ENCODE data around the gene MS4A7. TPM values are rescaled to one million over a fixed set of nuclear protein-coding genes. Genes with fewer than 3 reads are reported as not detected.

MS4A7 gene
- total and polyA plus RNA-seq, 2 donors, result 10.8 to 19.5 TPM

DNA sequence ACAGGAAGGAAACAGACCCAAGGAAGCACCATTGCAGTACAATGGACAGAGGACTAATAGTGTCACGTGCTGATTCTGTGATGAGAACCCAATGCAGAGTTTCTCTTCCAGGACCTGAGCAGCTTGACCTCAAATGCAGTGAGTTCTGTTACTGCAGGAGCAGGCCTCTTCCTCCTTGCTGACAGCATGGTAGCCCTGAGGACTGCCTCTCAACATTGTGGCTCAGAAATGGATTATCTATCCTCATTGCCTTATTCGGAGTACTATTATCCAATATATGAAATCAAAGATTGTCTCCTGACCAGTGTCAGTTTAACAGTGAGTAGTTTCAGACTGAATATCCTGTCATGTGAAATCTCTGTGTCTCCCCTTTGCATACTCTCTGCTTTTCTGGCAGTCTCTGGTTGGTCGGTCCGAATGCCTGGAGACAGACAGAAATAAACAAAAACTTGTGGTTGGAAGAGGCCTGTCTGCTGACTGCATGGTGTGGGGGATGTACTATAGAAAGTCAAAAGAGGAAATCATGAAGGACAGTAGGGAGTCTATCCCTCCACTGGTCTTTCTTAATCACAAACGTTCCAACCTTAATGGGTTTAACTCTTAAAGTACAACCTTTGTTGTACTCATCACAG, 11.1 kb downstream of the MS4A7 start:
- no peak for DNase-seq (ENCODE audit: extremely low spot score)
- H3K36me3 ChIP-seq (ENCODE audit: insufficient read depth), result no peaks in the 10 kb centered on the region
- WGBS, result 57% methylated on average over 5 of the region's 5 CpGs
- no peak overlapping the region for H3K27ac ChIP-seq (ENCODE audit: low read depth)
- no peaks in the 10 kb centered on the region for H3K4me1 ChIP-seq (ENCODE audit: insufficient read depth)
- no peak overlapping the region for H3K4me3 ChIP-seq (ENCODE audit: low read depth, low read length)

DNA sequence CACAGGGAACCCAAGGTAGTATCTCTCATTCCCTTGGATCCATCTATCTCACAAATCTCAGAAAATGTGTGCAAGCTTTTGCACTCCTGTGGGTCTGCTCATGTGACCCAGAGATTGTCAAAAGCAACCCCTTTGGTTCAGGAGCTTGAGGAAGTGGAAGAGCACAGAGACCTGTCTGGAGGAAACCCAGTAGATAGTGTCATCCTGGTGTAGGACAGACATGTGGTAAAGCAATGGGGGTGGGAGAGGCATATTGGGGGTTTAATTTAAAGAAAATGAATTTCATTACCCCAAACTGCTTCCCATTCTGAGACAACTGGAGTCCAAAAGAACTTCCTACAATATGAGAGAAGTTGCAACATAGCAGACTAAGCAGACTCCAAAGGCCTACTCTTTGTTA, 12.1 kb downstream of the MS4A7 start:
- Histone ChIP-seq H3K4me1 (ENCODE audit: insufficient read depth) (no peaks in the 10 kb centered on the region), H3K36me3 (ENCODE audit: insufficient read depth) (no peaks in the 10 kb centered on the region), H3K27ac (ENCODE audit: low read depth) (no peak overlapping the region), H3K4me3 (ENCODE audit: low read depth, low read length) (no peak overlapping the region)
- DNase-seq (ENCODE audit: extremely low spot score), result no peak

DNA sequence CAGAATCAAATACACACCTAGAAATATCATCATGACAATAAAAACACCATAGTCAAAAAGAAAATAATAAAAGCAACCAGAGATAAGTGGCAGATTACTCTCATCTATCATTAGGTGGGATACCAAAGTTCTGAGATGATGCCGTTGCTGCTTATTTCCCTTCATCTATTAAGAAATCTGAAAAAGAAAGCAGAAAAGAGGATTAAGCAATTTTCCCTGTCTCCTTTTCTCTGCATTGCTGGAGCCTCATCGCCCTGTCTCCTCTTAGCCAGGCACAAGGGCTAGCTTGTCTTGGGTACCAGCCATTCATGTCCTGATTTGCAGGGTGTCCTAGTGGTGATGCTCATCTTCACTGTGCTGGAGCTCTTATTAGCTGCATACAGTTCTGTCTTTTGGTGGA, 14.0 kb downstream of the MS4A7 start:
- Histone ChIP-seq H3K4me1 (ENCODE audit: insufficient read depth) (no peaks in the 10 kb centered on the region), H3K4me3 (ENCODE audit: low read depth, low read length) (no peak overlapping the region), H3K36me3 (ENCODE audit: insufficient read depth) (no peaks in the 10 kb centered on the region), H3K27ac (ENCODE audit: low read depth) (no peak overlapping the region)
- DNase-seq (ENCODE audit: extremely low spot score), result no peak
- 82% methylated on average over 2 of the region's 2 CpGs for WGBS

DNA sequence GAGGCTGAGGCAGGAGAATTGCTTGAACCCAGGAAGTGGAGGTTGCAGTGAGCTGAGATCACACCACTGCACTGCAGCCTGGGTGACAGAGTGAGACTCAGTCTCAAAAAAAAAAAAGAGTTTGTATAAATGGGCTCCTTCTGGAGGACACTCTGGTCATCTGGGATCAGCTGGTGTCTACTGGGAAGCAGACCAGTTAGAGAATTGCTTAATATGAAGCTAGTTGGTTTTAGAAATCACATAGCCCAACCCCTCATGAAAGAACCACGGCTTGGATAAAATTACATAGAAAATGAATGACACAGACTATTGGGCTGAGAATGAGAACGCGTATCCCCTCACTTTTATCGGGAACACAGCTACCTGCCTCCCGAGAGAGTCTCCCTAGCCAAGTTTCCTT, 14.7 kb downstream of the MS4A7 start:
- Histone ChIP-seq H3K36me3 (ENCODE audit: insufficient read depth) (no peaks in the 10 kb centered on the region), H3K27ac (ENCODE audit: low read depth) (no peak overlapping the region), H3K4me3 (ENCODE audit: low read depth, low read length) (no peak overlapping the region), H3K4me1 (ENCODE audit: insufficient read depth) (no peaks in the 10 kb centered on the region)
- 86% methylated on average over 5 of the region's 5 CpGs for WGBS
- DNase-seq (ENCODE audit: extremely low spot score), result no peak

DNA sequence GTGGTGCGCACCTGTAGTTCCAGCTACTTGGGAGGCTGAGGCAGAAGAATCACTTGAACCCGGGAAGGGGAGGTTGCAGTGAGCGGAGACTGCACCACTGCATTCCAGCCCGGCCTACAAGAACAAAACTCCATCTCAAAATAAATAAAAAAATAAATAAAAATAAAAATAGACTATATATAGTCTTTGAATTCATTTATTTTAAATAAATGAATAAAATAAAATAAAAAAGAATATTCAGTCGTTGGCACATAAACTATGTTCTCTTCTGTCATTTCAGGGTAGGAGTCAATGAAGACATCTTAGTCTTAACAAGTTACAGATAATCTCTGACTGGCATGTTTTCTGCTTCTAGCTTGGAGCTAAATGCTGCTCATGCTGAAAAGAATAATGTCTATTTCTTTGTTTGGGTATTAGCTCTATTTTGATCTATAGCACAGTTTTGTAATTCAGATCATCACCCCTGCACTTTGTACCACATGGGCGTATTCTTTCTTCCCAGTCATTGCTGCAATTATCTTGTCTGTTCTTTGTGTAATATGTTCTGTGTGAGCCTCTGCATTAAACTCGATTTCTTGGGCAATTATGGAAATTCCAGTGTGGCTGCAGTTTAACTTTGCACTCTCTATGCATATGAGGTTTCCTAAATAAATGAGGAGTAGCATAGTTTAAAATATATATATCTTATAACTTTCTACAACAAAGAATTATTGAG, 16.5 kb downstream of the MS4A7 start:
- Histone ChIP-seq H3K4me1 (ENCODE audit: insufficient read depth) (no peaks in the 10 kb centered on the region), H3K4me3 (ENCODE audit: low read depth, low read length) (no peak overlapping the region), H3K36me3 (ENCODE audit: insufficient read depth) (no peaks in the 10 kb centered on the region), H3K27ac (ENCODE audit: low read depth) (no peak overlapping the region)
- no peak for DNase-seq (ENCODE audit: extremely low spot score)
- 84% methylated on average over 7 of the region's 7 CpGs for WGBS

- no peak for DNase-seq (ENCODE audit: extremely low spot score)
- Histone ChIP-seq H3K4me1 (ENCODE audit: insufficient read depth) (no peaks in the 10 kb centered on the region), H3K4me3 (ENCODE audit: low read depth, low read length) (no peak within 1 kb of the TSS), H3K36me3 (ENCODE audit: insufficient read depth) (no peaks in the 10 kb centered on the region), H3K27ac (ENCODE audit: low read depth) (no peak within 1 kb of the TSS)
- 65% methylated on average over 3 of the region's 3 CpGs for WGBS
Measured at GRCh38 chr11:60396382-60396781, 18.1 kb downstream of the MS4A7 start, which contains the start of gene MS4A14. TSS of gene MS4A14 (plus strand) at chr11:60396459. CDS start at chr11:60396579, 120 bp downstream.

DNA sequence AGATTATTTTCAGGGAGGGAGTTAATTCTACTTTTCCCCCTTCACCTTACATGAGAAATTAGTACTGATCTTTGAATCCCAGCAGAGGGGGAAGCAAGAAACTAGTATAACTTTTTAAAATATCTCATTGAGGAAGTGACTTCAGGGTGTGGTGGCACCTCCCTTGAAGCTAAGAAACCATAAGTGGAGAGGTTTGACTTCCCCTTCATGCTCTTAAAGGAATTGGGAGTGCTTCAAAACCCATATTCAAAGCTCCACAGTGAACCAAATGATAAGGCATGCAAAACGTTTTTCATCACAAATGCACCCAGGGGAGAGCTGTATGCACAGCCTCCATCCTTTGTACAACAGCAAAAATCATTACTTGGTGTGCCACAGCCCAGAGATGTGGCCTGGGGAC, 18.5 kb downstream of the MS4A7 start:
- WGBS, result 4% methylated on average over 1 of the region's 1 CpG

GRCh38 chr11:60420015-60420414, 41.7 kb downstream of the MS4A7 start:
- Histone ChIP-seq H3K4me3 (ENCODE audit: low read depth, low read length) (no peak overlapping the region), H3K4me1 (ENCODE audit: insufficient read depth) (no peaks in the 10 kb centered on the region), H3K36me3 (ENCODE audit: insufficient read depth) (no peaks in the 10 kb centered on the region), H3K27ac (ENCODE audit: low read depth) (no peak overlapping the region)
- no peak for DNase-seq (ENCODE audit: extremely low spot score)
- 13% methylated on average over 2 of the region's 2 CpGs for WGBS

More for the DNA sequence above, 18.5 kb downstream of the MS4A7 start:
- H3K4me3 ChIP-seq (ENCODE audit: low read depth, low read length), result no peak overlapping the region
- no peak overlapping the region for H3K27ac ChIP-seq (ENCODE audit: low read depth)
- no peaks in the 10 kb centered on the region for H3K4me1 ChIP-seq (ENCODE audit: insufficient read depth)
- no peak for DNase-seq (ENCODE audit: extremely low spot score)
- no peaks in the 10 kb centered on the region for H3K36me3 ChIP-seq (ENCODE audit: insufficient read depth)

GRCh38 chr11:60422609-60423008, 44.3 kb downstream of the MS4A7 start:
- Histone ChIP-seq H3K27ac (ENCODE audit: low read depth) (no peak overlapping the region), H3K36me3 (ENCODE audit: insufficient read depth) (no peaks in the 10 kb centered on the region), H3K4me3 (ENCODE audit: low read depth, low read length) (no peak overlapping the region), H3K4me1 (ENCODE audit: insufficient read depth) (no peaks in the 10 kb centered on the region)
- no peak for DNase-seq (ENCODE audit: extremely low spot score)
- 46% methylated on average over 1 of the region's 1 CpG for WGBS

DNA sequence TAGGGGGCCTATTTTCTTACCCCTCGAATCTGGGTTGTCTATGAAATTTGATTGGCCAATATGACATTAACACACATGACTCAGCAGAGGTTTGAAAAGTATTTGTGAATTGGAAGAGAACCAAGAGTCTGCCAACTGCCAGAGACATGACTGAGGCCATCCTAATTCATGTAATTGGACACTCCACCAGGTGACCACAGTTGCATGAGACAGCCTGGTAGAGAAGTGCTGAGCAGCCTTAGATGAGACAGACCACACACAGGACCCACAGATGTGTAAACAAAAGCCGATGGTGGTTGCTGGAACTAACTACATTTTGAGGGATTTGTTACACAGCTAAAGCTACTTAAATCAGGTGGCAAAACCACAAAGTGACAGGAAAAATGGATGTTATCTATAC, 50.2 kb downstream of the MS4A7 start:
- Histone ChIP-seq H3K27ac (ENCODE audit: low read depth) (no peak overlapping the region), H3K4me3 (ENCODE audit: low read depth, low read length) (no peak overlapping the region), H3K4me1 (ENCODE audit: insufficient read depth) (no peaks in the 10 kb centered on the region), H3K36me3 (ENCODE audit: insufficient read depth) (no peaks in the 10 kb centered on the region)
- no peak for DNase-seq (ENCODE audit: extremely low spot score)
- 40% methylated on average over 2 of the region's 2 CpGs for WGBS

DNA sequence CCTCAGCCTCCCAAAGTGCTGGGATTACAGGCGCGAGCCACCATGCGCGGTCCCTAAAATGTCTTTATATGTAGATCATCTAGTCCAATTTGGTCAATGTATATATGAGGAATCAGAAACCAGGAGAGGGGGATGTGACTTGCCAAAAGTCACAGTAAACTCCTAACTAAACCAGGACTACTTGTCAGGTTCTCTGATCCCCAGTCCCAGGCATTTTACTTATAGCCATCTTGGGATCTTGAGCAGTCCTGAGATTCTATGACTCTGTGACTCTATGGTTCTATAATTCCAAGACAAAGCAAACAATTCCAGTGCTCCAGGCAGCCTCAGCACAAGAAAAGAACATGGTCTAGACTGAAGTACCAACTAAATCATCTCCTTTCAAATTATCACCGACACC, 50.9 kb downstream of the MS4A7 start, which contains the start of gene MS4A5:
MS4A5 (plus strand) TSS at position 301 of the 400 bp plus-strand sequence. CDS start 103 bp downstream, outside the sequence.
- H3K27ac ChIP-seq (ENCODE audit: low read depth), result no peak within 1 kb of the TSS
- WGBS, result 92% methylated on average over 5 of the region's 5 CpGs
- no peaks in the 10 kb centered on the region for H3K4me1 ChIP-seq (ENCODE audit: insufficient read depth)
- no peak within 1 kb of the TSS for H3K4me3 ChIP-seq (ENCODE audit: low read depth, low read length)
- no peaks in the 10 kb centered on the region for H3K36me3 ChIP-seq (ENCODE audit: insufficient read depth)
- DNase-seq (ENCODE audit: extremely low spot score), result no peak

GRCh38 chr11:60431251-60431650, 52.9 kb downstream of the MS4A7 start:
- H3K4me1 ChIP-seq (ENCODE audit: insufficient read depth), result no peaks in the 10 kb centered on the region
- no peak for DNase-seq (ENCODE audit: extremely low spot score)
- no peak overlapping the region for H3K4me3 ChIP-seq (ENCODE audit: low read depth, low read length)
- H3K27ac ChIP-seq (ENCODE audit: low read depth), result no peak overlapping the region
- 71% methylated on average over 2 of the region's 2 CpGs for WGBS
- no peaks in the 10 kb centered on the region for H3K36me3 ChIP-seq (ENCODE audit: insufficient read depth)

DNA sequence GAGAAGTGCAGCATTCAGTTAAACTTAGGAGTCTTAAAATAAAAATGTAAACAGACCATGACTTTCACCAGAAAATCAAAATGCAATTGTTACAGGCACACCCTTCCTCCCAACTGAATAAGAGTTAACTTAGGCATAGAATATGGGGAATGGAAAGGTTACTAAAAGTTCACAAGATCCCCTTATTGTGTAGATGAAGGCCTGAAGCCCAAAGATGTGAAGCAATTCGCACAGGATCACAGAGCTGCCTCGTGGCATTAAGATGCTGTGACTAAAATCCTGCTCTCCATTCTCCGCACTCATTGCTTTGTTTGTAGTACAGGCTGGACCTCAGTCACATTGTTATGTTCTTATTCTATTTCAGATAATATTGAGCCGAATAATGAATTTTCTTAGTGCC, 55.1 kb downstream of the MS4A7 start:
- WGBS, result 74% methylated on average over 4 of the region's 4 CpGs
- H3K4me3 ChIP-seq (ENCODE audit: low read depth, low read length), result no peak overlapping the region
- no peaks in the 10 kb centered on the region for H3K36me3 ChIP-seq (ENCODE audit: insufficient read depth)
- DNase-seq (ENCODE audit: extremely low spot score), result no peak
- H3K27ac ChIP-seq (ENCODE audit: low read depth), result no peak overlapping the region
- no peaks in the 10 kb centered on the region for H3K4me1 ChIP-seq (ENCODE audit: insufficient read depth)

Measured in urinary bladder (tissue), 4 donors.